Measurements from ENCODE around the gene SFXN5. TPM values are rescaled to one million over a fixed set of nuclear protein-coding genes. Genes with fewer than 3 reads are reported as not detected.

The SFXN5 gene
- total and polyA plus RNA-seq, 3 donors from 2014 or later, result 24.0 to 32.2 (median 25.4) TPM

DNA sequence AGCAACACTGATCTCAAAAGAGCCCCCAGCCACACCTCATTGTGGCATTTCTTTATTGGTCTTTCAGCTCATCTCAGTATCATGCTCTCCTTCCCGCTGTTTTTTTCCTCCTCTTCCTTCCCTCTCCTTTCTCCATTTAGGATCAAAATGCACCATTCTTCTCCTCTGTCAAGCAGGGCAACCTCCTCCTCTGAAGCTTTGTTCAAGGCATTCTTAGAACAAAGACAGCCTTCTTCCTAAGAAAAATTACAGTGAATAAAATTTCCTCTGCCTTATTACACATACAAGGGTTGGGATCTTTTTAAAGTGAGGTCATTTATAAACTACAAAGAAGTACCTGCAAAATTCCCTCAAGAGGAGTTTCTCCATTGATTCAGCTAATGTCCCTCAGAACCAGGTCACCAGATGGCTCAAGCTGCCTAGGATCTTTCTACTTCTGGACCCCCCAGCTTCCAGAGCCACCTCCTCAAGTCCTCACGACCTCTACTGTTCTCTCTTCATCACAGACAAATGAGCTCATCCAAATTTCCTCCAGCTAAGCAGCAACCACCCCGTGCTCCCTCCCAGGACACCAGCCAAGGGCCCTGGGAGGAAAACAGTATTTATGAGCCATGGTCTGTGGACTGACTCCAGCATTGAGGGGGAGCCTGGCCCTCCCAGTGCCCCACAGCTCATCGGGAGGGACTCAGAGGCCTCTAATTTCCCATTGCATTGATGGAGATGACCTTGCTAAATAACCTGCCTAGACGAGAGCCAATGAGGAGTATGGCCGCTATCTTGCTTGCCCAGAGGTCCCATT is 18.0 kb downstream of the SFXN5 start:
- no peak overlapping the region for H3K4me3 ChIP-seq
- 62 to 66% methylated on average over 6 of the region's 6 CpGs for WGBS, 2 donors
- H3K36me3 ChIP-seq (ENCODE audit: low read depth, missing control alignments), result no peaks in the 10 kb centered on the region
- DNase-seq, result no peak
- H3K9me3 ChIP-seq, result no peaks in the 10 kb centered on the region
- no peaks in the 10 kb centered on the region for H3K27me3 ChIP-seq
- intact Hi-C loops (cut with DNase I; ENCODE audit: low total_unique reads), result no loop called here
- H3K27ac ChIP-seq, result no peak overlapping the region
- no peak for TF ChIP-seq POLR2A (IDR thresholded peaks at IDR 0.05)
- TF ChIP-seq, protein P1, sequence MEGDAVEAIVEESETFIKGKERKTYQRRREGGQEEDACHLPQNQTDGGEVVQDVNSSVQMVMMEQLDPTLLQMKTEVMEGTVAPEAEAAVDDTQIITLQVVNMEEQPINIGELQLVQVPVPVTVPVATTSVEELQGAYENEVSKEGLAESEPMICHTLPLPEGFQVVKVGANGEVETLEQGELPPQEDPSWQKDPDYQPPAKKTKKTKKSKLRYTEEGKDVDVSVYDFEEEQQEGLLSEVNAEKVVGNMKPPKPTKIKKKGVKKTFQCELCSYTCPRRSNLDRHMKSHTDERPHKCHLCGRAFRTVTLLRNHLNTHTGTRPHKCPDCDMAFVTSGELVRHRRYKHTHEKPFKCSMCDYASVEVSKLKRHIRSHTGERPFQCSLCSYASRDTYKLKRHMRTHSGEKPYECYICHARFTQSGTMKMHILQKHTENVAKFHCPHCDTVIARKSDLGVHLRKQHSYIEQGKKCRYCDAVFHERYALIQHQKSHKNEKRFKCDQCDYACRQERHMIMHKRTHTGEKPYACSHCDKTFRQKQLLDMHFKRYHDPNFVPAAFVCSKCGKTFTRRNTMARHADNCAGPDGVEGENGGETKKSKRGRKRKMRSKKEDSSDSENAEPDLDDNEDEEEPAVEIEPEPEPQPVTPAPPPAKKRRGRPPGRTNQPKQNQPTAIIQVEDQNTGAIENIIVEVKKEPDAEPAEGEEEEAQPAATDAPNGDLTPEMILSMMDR (IDR thresholded peaks at IDR 0.05), result no peak
- H3K4me1 ChIP-seq, result no peaks in the 10 kb centered on the region

DNA sequence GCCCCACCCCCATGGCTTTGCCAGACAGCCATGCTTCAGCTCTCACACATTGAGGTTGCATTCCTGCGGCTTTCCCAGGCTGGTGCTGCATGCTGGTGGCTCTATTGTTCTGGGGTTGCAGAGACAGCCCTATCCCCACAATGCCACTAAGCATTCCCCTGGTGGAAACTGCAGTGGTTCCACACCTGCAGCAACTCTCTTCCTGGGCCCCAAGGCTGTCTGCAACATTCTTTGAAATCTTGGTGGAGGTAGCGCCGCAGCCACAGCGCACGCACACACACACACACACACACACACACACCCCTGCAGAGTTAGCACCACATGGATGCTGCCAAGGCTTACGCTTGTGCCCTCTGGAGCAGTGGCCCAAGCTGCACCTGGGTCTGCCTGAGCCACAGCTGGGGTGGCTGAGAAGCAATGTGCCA is 21.4 kb downstream of the SFXN5 start:
- 89 to 94% methylated on average over 3 to 6 of the region's 6 CpGs for WGBS, 2 donors
- no peaks in the 10 kb centered on the region for H3K36me3 ChIP-seq (ENCODE audit: low read depth, missing control alignments)
- no peak overlapping the region for H3K27ac ChIP-seq
- TF ChIP-seq, protein P1 (IDR thresholded peaks at IDR 0.05), result no peak
- no peak for TF ChIP-seq POLR2A (IDR thresholded peaks at IDR 0.05)
- H3K27me3 ChIP-seq, result no peaks in the 10 kb centered on the region
- no peaks in the 10 kb centered on the region for H3K9me3 ChIP-seq
- no peak for DNase-seq
- H3K4me1 ChIP-seq, result no peaks in the 10 kb centered on the region
- intact Hi-C loops (cut with DNase I; ENCODE audit: low total_unique reads), result no loop called here
- no peak overlapping the region for H3K4me3 ChIP-seq

DNA sequence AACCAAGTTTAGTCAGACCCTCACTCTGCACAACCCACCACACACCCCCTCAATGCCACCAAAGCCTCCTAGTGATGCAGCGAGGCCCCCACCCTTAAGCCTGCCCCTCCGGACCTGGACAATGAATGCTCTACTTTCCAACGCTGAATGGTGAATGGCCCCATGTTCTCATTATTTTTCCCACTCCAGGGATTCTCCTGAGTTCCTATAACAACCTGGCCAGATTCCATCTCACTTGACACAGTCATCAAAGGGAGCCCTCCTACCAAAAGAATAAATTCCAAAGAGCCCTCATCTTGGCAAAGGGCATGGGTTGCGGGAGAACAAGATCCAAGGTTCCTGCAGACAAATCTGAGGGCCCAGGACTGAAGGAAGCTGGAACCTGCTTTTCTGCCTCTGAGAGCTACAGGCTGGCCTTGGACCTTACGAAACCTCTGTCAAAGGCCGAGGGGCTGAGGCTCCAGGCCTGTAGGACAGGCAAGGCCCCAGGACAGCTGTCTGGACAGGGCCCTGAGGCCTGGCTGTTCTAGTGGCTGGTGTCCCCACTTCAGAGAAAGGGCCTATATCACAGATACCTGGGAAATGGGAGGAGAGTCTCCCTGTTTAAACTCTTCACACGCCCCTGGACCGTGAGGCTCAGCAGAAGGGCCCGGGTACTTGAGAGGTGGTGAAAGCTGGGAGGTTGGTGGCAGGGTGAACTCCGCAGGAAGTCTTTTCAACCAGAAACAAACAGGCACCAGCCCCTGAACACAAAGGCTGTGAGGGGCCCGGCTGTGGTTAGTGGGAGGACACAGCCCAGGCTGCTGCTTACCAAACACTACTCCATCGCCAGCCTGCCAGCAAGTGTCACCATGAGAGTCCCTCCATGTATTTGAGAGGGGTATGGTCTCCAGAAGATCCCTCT is 27.3 kb downstream of the SFXN5 start:
- Histone ChIP-seq H3K27me3 (no peaks in the 10 kb centered on the region), H3K27ac (no peak overlapping the region)

DNA sequence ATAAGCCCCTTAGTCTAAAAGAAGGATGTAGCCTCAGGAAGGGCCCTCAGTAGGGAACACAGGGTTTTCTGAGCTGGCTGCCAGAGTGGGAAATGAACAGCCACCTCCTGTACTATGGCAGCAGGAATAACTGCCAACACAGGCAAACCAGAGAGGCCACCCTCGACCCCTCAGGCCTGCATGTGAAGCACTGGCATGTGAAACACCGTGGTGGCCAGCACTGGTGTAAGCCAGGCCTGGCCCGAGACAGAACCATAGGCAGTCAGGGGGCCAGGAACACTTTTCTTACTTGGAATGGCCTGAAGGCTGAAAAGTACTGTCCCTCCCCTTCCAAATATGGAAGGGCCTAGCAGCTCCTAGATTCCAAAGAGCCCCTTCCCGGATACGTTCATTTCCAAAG is 28.2 kb downstream of the SFXN5 start:
- Histone ChIP-seq H3K4me1 (no peaks in the 10 kb centered on the region), H3K27me3 (no peaks in the 10 kb centered on the region), H3K9me3 (no peaks in the 10 kb centered on the region), H3K27ac (peak overlapping the region in 1 of 2 donors; percentile 54), H3K4me3 (no peak overlapping the region), H3K36me3 (ENCODE audit: low read depth, missing control alignments) (no peaks in the 10 kb centered on the region)
- no peak for TF ChIP-seq POLR2A (IDR thresholded peaks at IDR 0.05)
- TF ChIP-seq, protein P1 (IDR thresholded peaks at IDR 0.05), result no peak
- DNase-seq, result no peak
- intact Hi-C loops (cut with DNase I; ENCODE audit: low total_unique reads), result no loop called here
- WGBS, 2 donors, result 49 to 52% methylated on average over 5 of the region's 5 CpGs

More for the DNA sequence above, 27.3 kb downstream of the SFXN5 start:
- DNase-seq, result no peak
- intact Hi-C loops (cut with DNase I; ENCODE audit: low total_unique reads), result no loop called here
- H3K9me3 ChIP-seq, result no peaks in the 10 kb centered on the region
- H3K36me3 ChIP-seq (ENCODE audit: low read depth, missing control alignments), result no peaks in the 10 kb centered on the region
- TF ChIP-seq POLR2A (IDR thresholded peaks at IDR 0.05), result no peak
- TF ChIP-seq, protein P1 (IDR thresholded peaks at IDR 0.05), result no peak
- no peak overlapping the region for H3K4me3 ChIP-seq
- H3K4me1 ChIP-seq, result no peaks in the 10 kb centered on the region
- 83 to 86% methylated on average over 11 to 12 of the region's 12 CpGs for WGBS, 2 donors

Measured in testis (tissue), 3 donors.